Activated CD4-positive, alpha-beta T cell treated with anti-CD3 and anti-CD28 coated beads for 24 hours (primary cell): ENCODE measurements around the gene DAB2.
"Not testable (repeated sequence)": the region's sequence is repeated elsewhere in the genome, so short reads cannot be mapped to it uniquely, and the experiment has no call there.

Experiments
- DNase-seq, 2 donors: peaks; one replicate each; pipeline ENCODE4 v3.0.0-alpha.2; 2020; ENCODE audit warnings: low read depth in 2 of 2

The DAB2 gene

GRCh38 chr5:39420482-39421145 is 4.2 kb downstream of the DAB2 start:
- DNase-seq: no peak

- no peak for DNase-seq
Observed at GRCh38 chr5:39419796-39420195, 5.0 kb downstream of the DAB2 start.

DNA sequence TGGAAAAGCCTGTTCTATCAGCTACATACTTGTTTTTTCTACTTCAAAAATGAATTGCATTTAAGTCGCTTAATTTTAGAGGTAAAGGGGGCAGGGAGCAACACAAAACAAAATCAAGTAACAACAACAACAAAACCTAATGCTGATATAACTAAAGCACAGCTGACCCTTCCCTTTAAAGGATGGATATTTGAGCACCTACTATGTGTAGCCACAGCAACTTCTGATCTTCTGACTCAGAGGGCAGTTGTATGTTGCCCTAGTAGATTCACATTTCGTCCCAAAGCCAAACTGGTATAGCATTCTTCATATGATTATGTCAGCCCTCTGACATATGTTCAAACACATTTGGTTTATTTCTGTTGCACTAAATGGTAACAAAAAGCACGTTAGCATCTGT is 6.8 kb downstream of the DAB2 start:
- DNase-seq: no peak

- DNase-seq: no peak
Observed at GRCh38 chr5:39415201-39415600, 9.6 kb downstream of the DAB2 start.

GRCh38 chr5:39414426-39414825 is 10.4 kb downstream of the DAB2 start:
- DNase-seq: no peak

- DNase-seq: no peak
Observed at GRCh38 chr5:39413771-39414170, 11.0 kb downstream of the DAB2 start.

DNA sequence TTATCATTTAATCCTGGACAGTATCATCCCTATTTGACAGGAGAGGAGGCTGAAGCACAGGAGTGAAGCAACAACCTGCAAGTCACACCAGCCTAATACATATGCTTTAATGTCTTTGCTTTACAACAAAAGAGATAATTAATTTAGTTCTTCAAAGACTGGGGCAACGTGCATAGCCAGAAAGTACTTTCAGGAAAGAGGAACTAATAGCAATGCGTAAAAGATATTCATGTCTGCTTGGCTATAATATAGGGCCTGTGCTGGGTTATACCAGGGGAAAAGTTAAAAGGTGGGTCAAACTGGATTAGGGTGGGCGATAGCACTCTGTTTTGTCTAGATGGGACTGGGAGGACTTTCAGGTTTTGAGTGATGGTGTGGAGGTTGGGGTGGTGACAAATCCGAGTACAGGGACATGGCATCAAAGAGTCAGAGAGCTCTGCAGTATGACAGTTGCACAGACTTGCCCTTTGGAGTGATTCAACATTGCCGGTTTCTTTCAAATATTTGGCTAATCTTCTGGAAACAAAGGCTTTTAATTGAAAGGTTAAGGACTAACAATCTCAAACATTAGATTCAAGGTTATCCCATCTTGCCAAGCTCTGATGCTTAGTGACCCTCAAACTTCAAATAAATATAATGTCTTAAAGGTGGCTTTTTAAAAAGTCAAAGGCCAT is 11.9 kb downstream of the DAB2 start:
- no peak for DNase-seq

DNA sequence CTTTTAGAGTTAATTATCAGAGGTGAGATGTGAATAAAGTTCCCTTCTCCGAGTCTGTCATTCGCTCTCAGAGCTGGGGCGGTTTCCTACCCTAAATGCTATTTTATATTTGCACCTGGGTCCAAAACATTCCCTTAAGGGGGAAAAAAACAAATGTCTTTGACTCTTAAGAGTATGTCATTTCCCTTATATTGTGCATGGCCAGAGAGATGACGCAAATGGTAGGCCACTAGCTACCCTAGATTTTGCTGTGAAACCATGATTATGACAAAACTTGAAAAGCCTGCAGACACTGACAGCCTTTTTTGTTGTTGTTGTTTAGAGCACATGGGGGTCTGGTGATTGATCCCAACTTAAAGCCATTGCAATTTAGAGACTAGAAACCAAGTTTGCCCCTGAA is 12.8 kb downstream of the DAB2 start:
- DNase-seq: no peak

GRCh38 chr5:39411061-39411460 is 13.7 kb downstream of the DAB2 start:
- DNase-seq: no peak

DNA sequence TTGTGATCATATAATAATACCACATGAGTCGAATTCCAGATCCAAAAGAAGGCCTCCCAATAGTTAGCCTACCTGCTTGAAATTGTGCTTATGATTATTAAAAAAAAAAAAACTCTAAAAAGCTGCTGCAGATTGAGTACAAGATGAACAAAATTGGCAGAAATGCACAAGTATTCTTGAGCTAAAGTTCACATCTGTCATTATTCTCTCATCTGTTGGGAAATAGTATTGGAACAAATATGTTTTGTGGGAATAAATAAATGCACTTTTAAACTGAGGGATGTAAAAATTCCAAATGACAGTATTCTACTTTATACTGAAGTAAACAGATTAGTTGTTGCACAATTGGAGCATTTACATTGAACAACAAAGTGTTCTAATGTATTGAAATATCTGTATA is 15.7 kb downstream of the DAB2 start:
- DNase-seq: no peak

GRCh38 chr5:39405083-39405843 is 19.5 kb downstream of the DAB2 start:
- DNase-seq: no peak

DNA sequence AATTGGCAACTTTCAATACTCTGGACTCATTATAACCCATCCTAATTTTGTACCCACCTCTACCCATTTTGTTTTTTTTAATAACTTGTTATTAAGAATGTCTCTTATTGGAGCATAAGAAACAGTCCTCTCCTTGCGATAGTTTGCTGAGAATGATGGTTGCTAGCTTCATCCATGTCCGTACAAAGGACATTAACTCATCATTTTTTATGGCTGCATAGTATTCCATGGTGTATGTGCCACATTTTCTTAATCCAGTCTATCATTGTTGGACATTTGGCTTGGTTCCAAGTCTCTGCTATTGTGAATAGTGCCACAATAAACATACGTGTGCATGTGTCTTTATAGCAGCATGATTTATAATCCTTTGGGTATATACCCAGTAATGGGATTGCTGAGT is 21.0 kb downstream of the DAB2 start:
- not testable (repeated sequence) for DNase-seq

- DNase-seq: not testable (repeated sequence)
Observed at GRCh38 chr5:39402140-39402539, 22.6 kb downstream of the DAB2 start.

- no peak for DNase-seq
Observed at GRCh38 chr5:39400713-39401578, 23.8 kb downstream of the DAB2 start.

- DNase-seq: no peak
Observed at GRCh38 chr5:39399135-39400036, 25.4 kb downstream of the DAB2 start.

- DNase-seq: no peak
Observed at GRCh38 chr5:39396843-39397242, 27.9 kb downstream of the DAB2 start.

- no peak for DNase-seq
Observed at GRCh38 chr5:39395521-39395920, 29.3 kb downstream of the DAB2 start.

DNA sequence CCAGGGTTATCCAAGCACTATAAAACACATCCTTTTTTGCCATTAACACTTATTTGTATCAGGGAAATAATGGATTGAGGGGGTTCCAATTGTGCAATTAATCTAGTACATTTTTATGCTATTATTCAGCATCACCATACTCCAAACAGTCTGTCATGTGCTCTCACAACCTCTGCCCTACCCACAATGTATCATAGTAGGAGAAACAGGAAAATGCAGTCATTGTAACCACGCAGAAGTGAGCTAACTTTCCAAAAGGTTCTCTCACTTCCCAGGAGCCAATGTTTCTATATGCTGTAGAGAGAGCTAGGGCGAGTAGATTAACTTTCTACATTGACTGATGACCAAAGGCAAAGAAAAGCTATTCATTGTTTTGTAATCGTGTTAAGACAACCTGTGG is 29.8 kb downstream of the DAB2 start:
- no peak for DNase-seq

DNA sequence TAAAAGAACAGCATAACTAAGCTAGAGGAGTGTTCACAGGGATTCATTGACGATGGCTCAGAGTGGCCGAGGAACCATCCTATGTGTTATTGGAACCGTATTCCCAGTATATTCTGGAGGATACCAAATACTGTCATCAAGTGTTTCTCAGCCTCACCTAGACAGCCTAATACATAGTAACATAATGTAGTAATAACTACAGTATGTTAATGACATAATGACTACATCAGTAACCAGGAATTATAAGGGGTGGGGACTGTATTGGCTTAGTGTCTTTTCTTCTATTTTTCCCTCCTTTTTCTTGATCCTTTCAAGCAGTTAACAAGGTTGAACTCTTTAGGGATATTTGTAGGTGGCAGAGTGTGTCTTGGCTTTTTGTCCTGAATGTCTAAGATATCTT is 33.8 kb downstream of the DAB2 start:
- DNase-seq: no peak

GRCh38 chr5:39387293-39387692 is 37.5 kb downstream of the DAB2 start:
- no peak for DNase-seq

- no peak for DNase-seq
Observed at GRCh38 chr5:39384271-39384670, 40.5 kb downstream of the DAB2 start.
